ENCODE measurements around the gene CEP85L.

- TF ChIP-seq CTCF (IDR thresholded peaks at IDR 0.05 in 4 of 5, conservative IDR thresholded peaks at IDR 0.05 in 1 of 5) = no peak
- TF ChIP-seq POLR2A (IDR thresholded peaks at IDR 0.05) = no peak
Observed at GRCh38 chr6:118553132-118553531, 98.3 kb downstream of the CEP85L start.

All from gastrocnemius medialis (tissue), 4 donors.